SHP77 treated with DMSO at 0.1 percent for 48 hours (cell line): ENCODE data around the gene PML.

Source experiments
- DNase-seq: peaks from one replicate; lab custom pipeline; 2025; lab: John Stamatoyannopoulos, UW

Gene PML, protein sequence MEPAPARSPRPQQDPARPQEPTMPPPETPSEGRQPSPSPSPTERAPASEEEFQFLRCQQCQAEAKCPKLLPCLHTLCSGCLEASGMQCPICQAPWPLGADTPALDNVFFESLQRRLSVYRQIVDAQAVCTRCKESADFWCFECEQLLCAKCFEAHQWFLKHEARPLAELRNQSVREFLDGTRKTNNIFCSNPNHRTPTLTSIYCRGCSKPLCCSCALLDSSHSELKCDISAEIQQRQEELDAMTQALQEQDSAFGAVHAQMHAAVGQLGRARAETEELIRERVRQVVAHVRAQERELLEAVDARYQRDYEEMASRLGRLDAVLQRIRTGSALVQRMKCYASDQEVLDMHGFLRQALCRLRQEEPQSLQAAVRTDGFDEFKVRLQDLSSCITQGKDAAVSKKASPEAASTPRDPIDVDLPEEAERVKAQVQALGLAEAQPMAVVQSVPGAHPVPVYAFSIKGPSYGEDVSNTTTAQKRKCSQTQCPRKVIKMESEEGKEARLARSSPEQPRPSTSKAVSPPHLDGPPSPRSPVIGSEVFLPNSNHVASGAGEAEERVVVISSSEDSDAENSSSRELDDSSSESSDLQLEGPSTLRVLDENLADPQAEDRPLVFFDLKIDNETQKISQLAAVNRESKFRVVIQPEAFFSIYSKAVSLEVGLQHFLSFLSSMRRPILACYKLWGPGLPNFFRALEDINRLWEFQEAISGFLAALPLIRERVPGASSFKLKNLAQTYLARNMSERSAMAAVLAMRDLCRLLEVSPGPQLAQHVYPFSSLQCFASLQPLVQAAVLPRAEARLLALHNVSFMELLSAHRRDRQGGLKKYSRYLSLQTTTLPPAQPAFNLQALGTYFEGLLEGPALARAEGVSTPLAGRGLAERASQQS

GRCh38 chr15:73994413-73994883, at the start of gene PML:
Gene PML, plus strand, starts transcription at chr15:73994716. Its CDS starts 97 bp downstream, at chr15:73994813.
- DNase-seq = peak; percentile 78

- DNase-seq = no peak
Observed at GRCh38 chr15:73945130-73945508, 49.4 kb upstream of the PML start.

DNA sequence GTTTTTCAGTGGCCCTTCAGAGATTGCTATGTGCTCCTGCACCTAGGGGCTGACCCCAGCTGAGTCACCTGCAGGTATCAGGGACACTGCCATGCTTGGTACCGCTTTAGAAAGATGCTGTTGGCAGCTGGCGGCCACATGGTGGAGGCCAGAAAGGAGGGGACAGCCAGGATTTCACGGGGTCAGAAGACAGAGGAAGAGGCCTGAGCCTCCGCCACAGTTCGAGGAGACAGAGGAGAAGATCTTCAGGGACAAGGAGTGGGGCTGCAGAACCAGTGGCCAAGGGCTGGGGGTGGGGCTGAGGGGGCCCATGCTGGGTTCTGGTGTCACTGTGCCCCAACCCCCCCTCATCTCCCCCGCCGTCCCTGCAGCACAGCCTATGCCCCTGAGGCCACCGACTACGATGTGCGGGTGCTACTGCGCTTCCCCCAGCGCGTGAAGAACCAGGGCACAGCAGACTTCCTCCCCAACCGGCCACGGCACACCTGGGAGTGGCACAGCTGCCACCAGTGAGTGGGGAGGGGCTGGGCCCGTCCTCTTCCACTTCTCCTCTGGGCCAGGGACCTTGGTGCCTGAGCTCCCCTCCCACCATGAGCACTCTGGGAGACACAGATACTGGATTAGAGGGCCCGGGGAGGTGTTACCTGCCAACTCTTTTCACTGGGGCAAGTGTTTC, 48.3 kb upstream of the PML start:
- no peak for DNase-seq

DNA sequence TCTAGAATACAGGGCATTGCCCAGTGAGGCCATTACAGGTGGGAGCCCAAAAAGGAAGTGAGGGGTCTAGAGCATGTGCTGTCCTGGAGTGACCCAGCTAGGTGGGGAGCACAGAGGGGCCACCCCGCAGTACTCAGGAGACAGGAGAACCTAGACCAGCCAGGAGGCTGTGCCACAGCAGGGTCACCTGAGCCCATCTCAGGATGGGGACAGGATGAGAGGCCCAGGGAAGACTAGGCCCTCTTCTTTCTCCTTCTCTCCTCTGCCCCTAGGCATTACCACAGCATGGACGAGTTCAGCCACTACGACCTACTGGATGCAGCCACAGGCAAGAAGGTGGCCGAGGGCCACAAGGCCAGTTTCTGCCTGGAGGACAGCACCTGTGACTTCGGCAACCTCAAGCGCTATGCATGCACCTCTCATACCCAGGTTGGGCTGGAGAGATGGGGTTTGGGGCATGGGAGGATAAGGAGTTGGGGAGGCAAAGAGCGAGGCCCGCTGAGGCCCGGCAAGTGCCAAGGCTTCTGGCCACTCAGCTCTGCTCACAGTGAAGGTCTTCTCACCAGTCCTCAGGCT, 47.6 kb upstream of the PML start:
- DNase-seq = no peak

DNA sequence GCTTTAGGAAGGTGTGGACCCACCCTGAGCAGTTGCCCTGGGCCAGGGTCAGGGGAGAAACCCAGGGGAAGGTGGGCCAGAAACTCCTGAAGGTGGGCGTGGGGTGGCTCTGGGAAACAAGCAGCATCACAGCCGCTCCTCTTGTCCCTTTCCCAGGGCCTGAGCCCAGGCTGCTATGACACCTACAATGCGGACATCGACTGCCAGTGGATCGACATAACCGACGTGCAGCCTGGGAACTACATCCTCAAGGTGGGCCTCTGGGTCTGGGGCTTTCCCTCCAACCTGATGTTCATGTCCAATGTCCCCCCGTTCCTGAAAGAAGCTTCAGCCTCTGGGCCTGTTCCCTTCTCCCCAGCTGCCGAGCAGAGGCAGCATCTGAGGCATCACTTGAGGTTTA, 46.9 kb upstream of the PML start:
- DNase-seq = no peak

DNA sequence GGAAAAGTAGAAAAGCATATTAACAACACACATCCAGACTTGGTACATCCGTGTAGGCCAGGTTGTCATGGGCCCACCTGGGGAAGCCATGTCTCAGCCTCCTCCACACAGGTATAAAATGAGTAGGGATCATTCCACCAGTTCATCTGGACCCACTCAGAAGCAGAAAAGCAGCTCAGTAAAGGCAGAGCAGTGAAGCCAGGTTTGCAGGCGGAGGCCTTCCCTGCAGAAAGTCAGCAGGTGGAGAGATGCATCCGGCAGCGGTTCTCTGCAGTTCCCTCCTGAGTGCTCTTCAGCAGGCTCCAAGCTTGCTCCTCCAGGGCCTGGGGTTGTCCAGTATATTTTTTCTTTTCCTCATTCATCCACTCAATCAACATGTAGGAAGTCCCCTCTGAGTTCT, 46.1 kb upstream of the PML start:
- DNase-seq = no peak

DNA sequence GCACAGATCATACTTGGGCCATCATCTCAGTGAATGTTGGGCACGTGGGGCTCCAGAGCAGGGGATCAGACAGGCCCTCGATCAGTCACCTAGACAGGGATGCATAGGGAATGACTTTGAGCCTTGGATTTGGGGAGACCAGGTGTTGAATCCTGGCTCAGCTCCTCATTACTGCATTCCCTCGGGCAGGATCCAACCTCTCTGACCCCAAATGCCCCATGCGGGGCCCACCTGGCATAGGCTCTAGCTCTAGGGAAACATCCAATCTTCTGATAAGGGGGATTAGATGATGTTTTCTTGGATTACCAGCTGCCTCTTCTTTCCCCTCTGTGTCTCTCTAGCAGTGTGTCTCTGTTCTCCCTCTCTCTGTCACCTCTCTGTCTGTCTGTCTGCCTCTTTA, 45.5 kb upstream of the PML start:
- DNase-seq = no peak

DNA sequence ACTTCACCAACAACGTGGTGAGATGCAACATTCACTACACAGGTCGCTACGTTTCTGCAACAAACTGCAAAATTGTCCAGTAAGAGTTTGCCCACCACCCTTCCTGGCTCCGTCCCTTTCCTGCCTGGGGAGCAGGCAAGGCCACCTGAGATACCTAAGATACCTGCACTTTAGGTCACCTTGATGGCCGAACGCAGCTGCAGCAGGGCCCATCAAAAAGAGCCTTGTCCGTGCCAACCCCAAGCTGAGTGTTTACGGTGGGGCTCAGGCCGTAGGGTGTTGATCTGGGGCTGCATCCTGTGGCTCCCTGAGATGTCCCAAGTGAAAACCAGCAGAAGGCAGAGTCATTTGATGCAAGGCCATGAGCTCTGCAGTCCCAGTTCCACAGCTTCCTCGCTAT, 45.0 kb upstream of the PML start:
- no peak for DNase-seq

DNA sequence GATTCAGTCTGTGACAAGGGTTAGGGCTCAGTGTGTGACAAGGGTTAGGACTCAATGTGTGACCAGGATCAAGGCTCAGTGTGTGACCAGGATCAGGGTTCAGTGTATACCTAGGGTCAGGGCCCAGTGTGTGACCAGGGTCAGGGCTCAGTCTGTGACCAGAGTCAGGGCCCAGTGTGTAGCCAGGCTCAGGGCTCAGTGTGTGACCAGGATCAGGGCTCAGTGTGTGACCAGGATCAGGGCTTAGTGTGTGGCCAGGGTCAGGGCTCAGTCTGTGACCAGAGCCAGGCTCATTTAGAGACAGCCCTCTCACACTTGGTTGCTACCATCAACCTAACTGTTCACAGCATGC, 44.1 kb upstream of the PML start:
- DNase-seq = no peak

DNA sequence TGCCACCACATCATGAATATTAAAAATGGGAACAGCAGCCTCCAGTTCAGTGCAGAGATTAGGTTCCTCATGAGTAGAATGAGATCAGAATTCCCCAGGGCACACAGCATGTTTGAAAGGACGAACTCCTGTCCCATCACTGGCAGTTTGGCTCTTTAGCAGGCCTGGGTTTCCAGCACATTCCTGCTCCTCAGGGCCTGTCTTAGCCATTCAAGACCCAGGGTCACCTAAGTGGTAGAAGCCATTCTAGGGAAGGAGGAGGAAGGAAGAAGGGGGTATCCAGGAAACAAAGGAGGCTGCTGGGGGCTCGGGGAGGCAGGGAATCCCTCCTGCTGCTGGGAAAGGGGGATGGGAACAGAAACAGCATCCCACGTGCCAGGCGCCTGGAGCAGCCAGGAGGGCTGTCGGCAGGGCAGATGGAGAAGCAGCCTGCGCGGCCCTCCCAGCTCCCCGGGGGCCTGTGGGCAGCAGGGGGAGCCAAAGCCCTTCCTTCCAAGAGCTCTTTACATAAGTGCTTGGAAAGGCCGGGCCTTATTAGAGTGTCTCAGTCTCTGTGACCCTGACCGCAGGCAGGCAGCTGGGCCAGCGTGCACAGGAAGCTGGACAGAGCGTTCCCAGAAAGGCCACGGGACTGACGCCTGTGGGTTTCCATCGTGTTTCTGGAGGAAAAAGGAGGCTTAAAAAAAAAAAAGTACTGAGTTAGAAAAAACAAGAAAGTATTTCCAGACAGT, 43.5 kb upstream of the PML start:
- DNase-seq = peak; percentile 57

GRCh38 chr15:73951601-73952000, 42.9 kb upstream of the PML start:
- no peak for DNase-seq

GRCh38 chr15:73952171-73952912, 42.2 kb upstream of the PML start:
- no peak for DNase-seq

GRCh38 chr15:73952913-73953750, 41.4 kb upstream of the PML start:
- no peak for DNase-seq

DNA sequence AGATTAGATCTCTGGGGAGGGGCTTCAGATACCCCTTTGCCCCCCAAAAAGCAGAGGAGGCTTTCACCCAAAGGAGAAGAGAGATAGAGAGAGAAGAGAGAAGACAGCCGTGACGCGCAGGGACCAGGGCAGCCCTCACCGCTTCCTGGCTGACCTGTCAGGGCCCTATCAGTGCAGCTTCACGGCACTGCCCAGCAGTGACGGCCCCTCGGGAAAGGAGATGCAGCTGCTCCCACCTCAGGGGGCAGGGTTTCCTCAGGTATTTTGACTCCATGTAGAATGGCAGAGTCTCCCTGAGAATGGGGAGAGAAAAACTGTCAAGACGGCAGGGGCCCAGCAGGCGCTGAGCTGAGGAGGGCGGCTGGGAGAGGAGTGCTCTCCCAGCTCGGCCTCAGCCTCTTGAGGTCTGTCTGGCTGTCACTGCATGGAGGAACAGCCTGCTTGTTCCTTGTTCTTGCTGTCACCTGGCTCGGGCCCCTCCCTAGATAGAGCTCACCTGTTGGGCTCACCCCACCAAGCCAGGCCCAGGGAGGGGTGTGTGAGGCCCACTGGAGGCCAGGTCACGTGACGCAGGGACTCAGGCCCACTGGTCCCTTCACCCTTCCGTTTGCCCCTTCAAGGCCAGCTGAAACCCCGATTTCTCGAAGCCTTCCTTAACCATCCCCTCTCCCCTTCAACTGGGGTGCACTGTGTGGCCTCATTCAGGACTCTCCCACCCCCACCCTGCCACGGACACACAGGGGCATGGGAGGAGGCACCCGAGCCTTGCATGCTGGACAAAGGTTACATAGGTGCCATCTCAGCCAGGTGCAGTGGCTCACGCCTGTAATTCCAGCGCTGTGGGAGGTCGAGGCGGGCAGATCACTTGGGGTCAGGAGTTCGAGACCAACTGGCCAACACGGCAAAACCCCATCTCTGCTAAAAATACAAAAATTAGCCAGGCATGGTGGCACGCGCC, 40.0 kb upstream of the PML start:
- no peak for DNase-seq

- DNase-seq = no peak
Observed at GRCh38 chr15:73955326-73955725, 39.2 kb upstream of the PML start.

DNA sequence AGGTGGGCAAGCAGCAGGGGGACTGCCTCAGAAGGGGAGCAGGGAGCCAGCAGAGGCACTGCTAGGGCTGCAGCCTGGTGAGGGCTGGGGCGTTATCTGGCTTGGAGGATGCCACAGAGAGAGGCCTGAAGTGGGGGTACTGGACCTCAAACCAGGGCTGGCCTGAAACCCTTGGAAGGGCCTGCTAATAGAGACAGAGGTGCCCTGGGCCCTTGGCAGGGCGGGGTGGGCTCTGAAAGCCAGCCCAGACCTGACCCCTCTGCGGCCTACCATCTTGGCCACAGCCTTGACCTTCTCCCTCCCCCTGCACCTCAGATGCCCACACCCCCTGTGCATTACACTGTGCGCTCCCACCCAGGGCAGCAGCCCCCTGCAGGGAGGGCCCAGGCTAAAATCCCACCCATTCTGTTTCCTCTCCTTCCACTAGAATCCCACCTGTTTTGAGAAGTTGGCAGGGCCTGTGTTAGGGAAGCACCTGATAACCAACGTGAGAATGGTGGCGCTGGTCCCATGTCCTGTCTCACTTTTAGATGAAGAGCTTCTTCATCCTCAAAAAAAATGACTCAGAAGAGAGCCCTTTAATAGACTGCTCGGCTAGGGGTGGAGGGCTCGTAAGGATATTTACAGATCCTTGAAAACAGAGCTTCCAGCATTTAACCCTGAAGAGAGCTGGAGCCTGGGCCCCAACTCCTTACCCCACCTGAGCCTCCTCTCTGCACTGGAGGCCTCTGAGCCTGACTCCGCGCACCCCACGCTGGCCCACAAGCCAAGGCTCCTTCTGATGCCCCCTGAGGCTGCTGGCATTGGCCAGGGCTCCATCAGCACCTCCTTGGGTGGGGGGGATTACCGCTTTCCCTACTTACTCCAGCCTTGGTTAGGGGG, 38.4 kb upstream of the PML start:
- DNase-seq = no peak

DNA sequence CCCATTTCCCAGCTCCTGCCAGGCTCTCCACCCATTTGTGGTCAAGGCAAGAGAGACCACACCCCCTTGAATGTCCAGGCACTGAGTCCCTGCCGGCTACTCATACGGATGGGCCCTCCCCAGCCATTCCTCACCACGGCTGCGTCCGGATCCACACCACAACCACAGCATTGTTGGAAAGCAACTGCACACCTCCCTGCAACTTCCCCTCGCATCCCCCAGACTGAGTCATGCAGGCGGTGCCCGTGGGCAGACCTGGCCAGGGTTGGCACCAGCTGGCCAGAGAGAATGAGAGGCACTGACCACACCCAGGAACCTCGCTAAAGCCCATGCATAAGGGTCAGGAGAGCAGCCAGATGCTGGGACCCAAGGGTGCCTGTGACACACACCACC, 37.8 kb upstream of the PML start:
- no peak for DNase-seq

GRCh38 chr15:73957276-73957675, 37.2 kb upstream of the PML start:
- no peak for DNase-seq
